Right lobe of liver (tissue), 6 donors: ENCODE measurements around the gene TP53BP1. TPM values are rescaled to one million over a fixed set of nuclear protein-coding genes. Genes with fewer than 3 reads are reported as not detected.
A peak's percentile ranks its signal among the peaks of the same experiment; 100 is the strongest.
"Not testable (repeated sequence)": the region's sequence is repeated elsewhere in the genome, so short reads cannot be mapped to it uniquely, and the experiment has no call there.

ENCODE experiments used
- ATAC-seq, 4 donors: fragments of 200-7000 bp; cut with Tn5 transposase; one replicate each; pipeline ENCODE4 v1.9.1; 2020; ENCODE audit warnings: mild to moderate bottlenecking in 4 of 4, moderate library complexity in 4 of 4
- DNase-seq, 3 donors: peaks; one replicate each; pipeline ENCODE4 v3.0.0-alpha.2; 2020
- H3K27ac ChIP-seq, 3 donors: fragments of 200-600 bp; one replicate each; pipeline ENCODE4 v1.8.0; 2022
- H3K27me3 ChIP-seq, 2 donors: fragments of 200-600 bp; one replicate each; pipeline ENCODE4 v1.8.0; 2022
- H3K36me3 ChIP-seq, 4 donors: fragments of 200-600 bp; sonication (generic) in 1 of 4; one replicate each; pipeline versions ENCODE4 v1.5.1 to v1.8.0; 2017 to 2022; ENCODE audit warnings: control low read depth in 1 of 4
- H3K4me1 ChIP-seq, 4 donors: fragments of 200-600 bp; sonication (generic) in 1 of 4; one replicate each; pipeline versions ENCODE4 v1.5.1 to v1.8.0; 2017 to 2022; ENCODE audit warnings: control low read depth in 1 of 4
- H3K4me3 ChIP-seq, 3 donors: fragments of 200-600 bp; one replicate each; pipeline ENCODE4 v1.8.0; 2022
- H3K9me3 ChIP-seq, 4 donors: fragments of 200-600 bp; sonication (generic) in 1 of 4; one replicate each; pipeline versions ENCODE4 v1.5.1 to v1.8.0; 2017 to 2022; ENCODE audit warnings: control low read depth in 1 of 4
- CTCF ChIP-seq, 4 donors: fragments of 200-600 bp in 3 of 4; fragments of 450-650 bp in 1 of 4; IDR thresholded peaks; one replicate each; pipeline versions ENCODE4 v1.5.1 to v1.8.0; 2016 to 2022; ENCODE audit warnings: antibody characterized with exemption in 4 of 4, mild to moderate bottlenecking in 2 of 4
- POLR2A ChIP-seq: fragments of 450-650 bp; IDR thresholded peaks from one replicate; pipeline ENCODE4 v1.6.1; 2017; ENCODE audit warnings: antibody characterized with exemption, mild to moderate bottlenecking
- WGBS: methylation state at CpG from one replicate; pipeline ENCODE4 v1.1.6; 2018; ENCODE audit warnings: low coverage, low lambda C conversion rate; ENCODE audit not compliant: insufficient coverage; ENCODE audit errors: missing lambda C conversion rate; 5-methylcytosine and 5-hydroxymethylcytosine counted together
- intact Hi-C, 2 donors: fragments of 100-400 bp; cut with DNase I; formaldehyde crosslinking; loops; one replicate each; pipeline versions ENCODE4 v1.11.2 to v1.14.1; 2022
- long read RNA-seq: library from polyadenylated mRNA; unstranded; transcript quantifications from one replicate; pipeline ENCODE4 v2.0.0, GENCODE V29; 2019
- total RNA-seq, 6 experiments: library from RNA; depleted of rRNA in 2 of 6; stranded (reverse); fragments of >200 nt in 2 of 6; fragmentation: NEBNext Ultra II Directional in 3 of 6; extraction: Animal tissue kit (Norgen Biotek cat#: 25700) in 3 of 6; gene quantifications; one replicate each; pipeline versions ENCODE4 v1.1.0 to v1.2.4, GENCODE V29; 2016 to 2023
- donor health status: DM: no; HTN: yes; CAD: no.
- donor health status: DM: no; HTN: no; CAD: no.
- donor health status: DM: no; HTN: no; CAD: no.
- donor health status: DM: no; HTN: yes; CAD: no.
- donor health status: DM: no; HTN: yes; CAD: no.

TP53BP1 gene
- 10 to 100 TPM in 5 of 6 experiments, 1 to 10 TPM in 1; 4.9 to 12.2 (median 10.8) TPM for total RNA-seq
- long read RNA-seq, partial matches to known transcripts = 1 of 1 reads
- long read RNA-seq, other reads (novel, unspliced or antisense) = 0 of 1 reads

- H3K9me3 ChIP-seq = no peaks in the 10 kb centered on the region
- no peaks in the 10 kb centered on the region for H3K27me3 ChIP-seq
- peak; percentile 99 to 100 (median 100) for ATAC-seq
- under 1% methylated on average over 45 of the region's 54 CpGs for WGBS
- peaks cover 0 to 5% (median 2%) of the 10 kb centered on the region in 4 donors for H3K4me1 ChIP-seq
- H3K36me3 ChIP-seq = no peaks in the 10 kb centered on the region
- TF ChIP-seq CTCF (IDR thresholded peaks at IDR 0.05) (no peak), POLR2A (no peak)
- H3K4me3 ChIP-seq = peak within 1 kb of the TSS; percentile 63 to 89 (median 66)
- peak within 1 kb of the TSS; percentile 17 to 77 (median 60) for H3K27ac ChIP-seq
- intact Hi-C loops = no loop called here
- peak; percentile 95 to 97 (median 96) for DNase-seq
Observed at GRCh38 chr15:43492673-43493601, at the start of gene TP53BP1. Gene TP53BP1, minus strand, starts transcription at chr15:43493156. Its CDS starts 113 bp downstream, at chr15:43493043.

- H3K36me3 ChIP-seq = peaks cover 0 to 2% (median 0%) of the 10 kb centered on the region in 4 donors
- H3K9me3 ChIP-seq = peaks cover 0 to 6% (median 0%) of the 10 kb centered on the region in 4 donors
- no peaks in the 10 kb centered on the region for H3K27me3 ChIP-seq
- no peaks in the 10 kb centered on the region for H3K4me1 ChIP-seq
- peak in 2 of 4 donors; percentile 33 to 42 for ATAC-seq
- intact Hi-C loops = no loop called here
- no peak overlapping the region for H3K4me3 ChIP-seq
- H3K27ac ChIP-seq = no peak overlapping the region
- TF ChIP-seq POLR2A (no peak), CTCF (IDR thresholded peaks at IDR 0.05) (no peak)
- DNase-seq = no peak
Observed at GRCh38 chr15:43541785-43542184, 48.8 kb upstream of the TP53BP1 start.

GRCh38 chr15:43538091-43538490, 45.1 kb upstream of the TP53BP1 start:
- no peak for TF ChIP-seq POLR2A
- TF ChIP-seq CTCF (IDR thresholded peaks at IDR 0.05) = no peak
- WGBS = 97% methylated on average over 2 of the region's 2 CpGs
- Histone ChIP-seq H3K4me3 (no peak overlapping the region), H3K4me1 (no peaks in the 10 kb centered on the region), H3K27me3 (no peaks in the 10 kb centered on the region), H3K36me3 (peaks cover 0 to 3% (median 0%) of the 10 kb centered on the region in 4 donors), H3K27ac (no peak overlapping the region), H3K9me3 (no peaks in the 10 kb centered on the region)
- DNase-seq (no peak), ATAC-seq (no peak)
- intact Hi-C loops = no loop called here

GRCh38 chr15:43534897-43535296, 41.9 kb upstream of the TP53BP1 start:
- intact Hi-C loops = no loop called here
- no peak for TF ChIP-seq CTCF (IDR thresholded peaks at IDR 0.05)
- Histone ChIP-seq H3K4me3 (no peak overlapping the region), H3K36me3 (peaks cover 0 to 3% (median 0%) of the 10 kb centered on the region in 4 donors), H3K4me1 (no peaks in the 10 kb centered on the region), H3K9me3 (no peaks in the 10 kb centered on the region), H3K27ac (no peak overlapping the region), H3K27me3 (no peaks in the 10 kb centered on the region)
- no peak for DNase-seq
- ATAC-seq = no peak
- 60% methylated on average over 1 of the region's 3 CpGs for WGBS

GRCh38 chr15:43532826-43533225, 39.9 kb upstream of the TP53BP1 start:
- H3K27me3 ChIP-seq, H3K27ac ChIP-seq, DNase-seq, H3K4me3 ChIP-seq, H3K9me3 ChIP-seq, H3K4me1 ChIP-seq, intact Hi-C loops, ATAC-seq, H3K36me3 ChIP-seq: not testable (repeated sequence)
- WGBS = 58% methylated on average over 5 of the region's 5 CpGs
